SKM-1 (cell line): ENCODE results near the gene RBM34.

ENCODE experiments used
- DNase-seq: peaks from one replicate; lab custom pipeline; 2025; ENCODE audit not compliant: unreplicated experiment; lab: John Stamatoyannopoulos, UW

RBM34 gene

GRCh38 chr1:235156740-235157139 lies 4.3 kb downstream of the RBM34 start:
- DNase-seq: no peak

DNA sequence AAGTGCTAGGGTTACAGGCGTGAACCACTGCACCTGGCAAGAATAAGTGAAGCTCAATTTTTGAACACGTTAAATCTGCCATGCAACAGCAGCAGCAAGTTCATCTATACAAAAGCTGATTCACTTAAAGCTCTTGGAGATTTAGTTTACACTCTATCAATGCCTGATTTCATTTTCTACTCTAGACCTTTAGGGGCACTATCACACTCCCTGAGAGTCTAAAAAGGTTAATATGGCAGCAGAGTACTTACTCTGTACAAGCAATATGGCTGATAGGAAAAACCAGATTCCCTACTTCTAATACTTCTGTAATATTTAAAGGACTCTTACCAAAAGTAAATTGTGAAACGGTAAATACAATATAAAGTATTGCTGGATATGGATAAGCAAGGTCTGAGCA lies 4.8 kb downstream of the RBM34 start:
- DNase-seq: no peak

- DNase-seq: no peak
Measured at GRCh38 chr1:235152235-235152634, 8.8 kb downstream of the RBM34 start.

DNA sequence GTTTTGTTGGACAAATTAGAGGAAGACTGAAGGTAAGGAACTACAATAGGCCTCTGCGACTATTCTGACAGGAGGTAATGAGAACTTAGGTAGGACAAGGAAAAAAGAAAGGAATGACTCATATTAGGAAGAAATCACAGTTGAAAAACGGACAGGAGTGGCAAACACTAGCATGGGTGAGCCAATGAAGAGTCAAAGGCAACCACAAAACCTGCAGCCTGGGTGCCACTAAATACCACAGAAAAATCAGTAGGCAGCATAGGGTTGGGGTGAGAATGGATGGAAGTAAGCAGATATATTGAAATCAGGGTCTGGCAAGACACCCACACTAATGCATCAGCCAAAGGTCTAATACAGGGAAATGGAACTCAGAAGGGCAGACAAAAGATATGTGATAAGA lies 10.0 kb downstream of the RBM34 start:
- DNase-seq: no peak

GRCh38 chr1:235149824-235150223 lies 11.2 kb downstream of the RBM34 start:
- DNase-seq: no peak

GRCh38 chr1:235147269-235147668 lies 13.8 kb downstream of the RBM34 start:
- DNase-seq: no peak

- DNase-seq: no peak
Measured at GRCh38 chr1:235145639-235146038, 15.4 kb downstream of the RBM34 start.

DNA sequence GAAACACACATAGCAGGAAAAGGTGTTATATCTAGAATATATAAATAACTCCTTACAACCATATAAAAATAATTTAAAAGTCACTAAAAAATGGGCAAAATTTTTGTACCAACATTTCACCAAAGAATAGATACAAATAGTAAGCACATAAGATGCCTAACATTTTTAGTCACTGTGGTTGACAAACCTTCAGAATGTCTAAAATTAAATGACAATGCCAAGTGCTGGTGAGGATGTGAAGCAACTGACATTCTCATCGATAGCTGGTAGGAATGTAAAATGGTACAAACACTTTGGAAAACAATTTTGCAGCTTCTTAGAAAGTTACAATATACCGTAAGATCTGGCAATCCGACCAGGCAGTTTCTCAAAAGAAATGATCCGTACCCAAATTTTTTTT lies 18.1 kb downstream of the RBM34 start:
- no peak for DNase-seq

DNA sequence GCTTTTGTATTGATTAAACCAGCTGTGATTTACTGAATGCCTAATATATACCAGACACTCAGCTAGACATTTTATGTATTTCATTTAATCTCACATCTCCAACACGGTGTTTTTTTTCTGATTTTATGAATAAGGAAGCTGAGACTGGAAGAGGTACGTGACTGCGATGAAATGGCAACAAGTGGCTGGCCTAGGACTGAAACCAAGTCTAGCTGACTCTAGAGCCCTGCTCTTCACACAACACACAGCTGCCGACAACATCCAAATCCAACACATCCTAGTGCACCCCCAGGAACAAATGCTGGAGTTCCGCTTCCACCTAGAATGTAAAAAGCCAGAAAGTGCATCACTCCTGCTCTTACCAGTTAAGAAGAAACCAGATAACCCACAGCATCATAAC lies 21.7 kb downstream of the RBM34 start:
- DNase-seq: no peak

- DNase-seq: no peak
Measured at GRCh38 chr1:235138821-235139220, 22.2 kb downstream of the RBM34 start.

DNA sequence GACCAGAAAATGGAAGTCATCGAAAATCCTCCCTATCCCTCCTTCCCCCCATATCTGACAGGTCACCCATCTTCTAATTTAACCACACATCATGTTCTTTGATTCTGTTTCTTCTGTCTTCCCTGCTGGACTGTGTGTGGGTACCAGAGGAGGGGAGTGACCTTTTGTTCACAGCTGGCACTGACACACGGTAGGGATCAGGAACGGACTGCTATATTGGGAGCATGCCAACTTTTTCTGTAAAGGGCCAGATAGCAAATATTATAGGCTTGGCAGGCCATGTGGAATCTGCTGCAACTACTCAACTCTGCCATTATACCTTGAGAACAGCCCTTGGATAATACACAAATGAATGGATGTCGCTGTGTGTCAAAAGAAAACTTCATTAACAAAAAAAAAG lies 24.9 kb downstream of the RBM34 start:
- no peak for DNase-seq

GRCh38 chr1:235134171-235134570 lies 26.9 kb downstream of the RBM34 start:
- DNase-seq: no peak

DNA sequence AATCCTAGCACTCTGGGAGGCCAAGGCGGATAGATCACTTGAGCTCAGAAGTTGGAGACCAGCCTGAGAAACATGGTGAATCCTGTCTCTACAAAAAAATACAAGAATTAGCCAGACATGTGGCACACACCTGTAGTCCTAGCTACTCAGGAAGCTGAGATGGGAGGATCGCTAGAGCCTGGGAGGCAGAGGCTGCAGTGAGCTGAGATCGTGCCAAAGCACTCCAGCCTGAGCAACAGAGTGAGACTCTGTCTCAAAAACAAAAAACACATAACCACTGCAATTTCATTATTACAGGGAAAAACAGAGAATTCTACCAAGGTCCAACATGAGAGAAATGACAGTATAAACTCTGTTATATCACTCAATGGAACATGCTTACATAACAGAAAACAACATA lies 28.0 kb downstream of the RBM34 start:
- no peak for DNase-seq

- DNase-seq: no peak
Measured at GRCh38 chr1:235131961-235132360, 29.1 kb downstream of the RBM34 start.

- DNase-seq: no peak
Measured at GRCh38 chr1:235130766-235131270, 30.2 kb downstream of the RBM34 start.

- no peak for DNase-seq
Measured at GRCh38 chr1:235129774-235130570, 31.1 kb downstream of the RBM34 start.

GRCh38 chr1:235128456-235129328 lies 32.4 kb downstream of the RBM34 start, which contains the start of gene TOMM20:
TOMM20 (minus strand) TSS chr1:235128837; CDS start chr1:235128715, 122 bp downstream.
- DNase-seq: peak; percentile 99

DNA sequence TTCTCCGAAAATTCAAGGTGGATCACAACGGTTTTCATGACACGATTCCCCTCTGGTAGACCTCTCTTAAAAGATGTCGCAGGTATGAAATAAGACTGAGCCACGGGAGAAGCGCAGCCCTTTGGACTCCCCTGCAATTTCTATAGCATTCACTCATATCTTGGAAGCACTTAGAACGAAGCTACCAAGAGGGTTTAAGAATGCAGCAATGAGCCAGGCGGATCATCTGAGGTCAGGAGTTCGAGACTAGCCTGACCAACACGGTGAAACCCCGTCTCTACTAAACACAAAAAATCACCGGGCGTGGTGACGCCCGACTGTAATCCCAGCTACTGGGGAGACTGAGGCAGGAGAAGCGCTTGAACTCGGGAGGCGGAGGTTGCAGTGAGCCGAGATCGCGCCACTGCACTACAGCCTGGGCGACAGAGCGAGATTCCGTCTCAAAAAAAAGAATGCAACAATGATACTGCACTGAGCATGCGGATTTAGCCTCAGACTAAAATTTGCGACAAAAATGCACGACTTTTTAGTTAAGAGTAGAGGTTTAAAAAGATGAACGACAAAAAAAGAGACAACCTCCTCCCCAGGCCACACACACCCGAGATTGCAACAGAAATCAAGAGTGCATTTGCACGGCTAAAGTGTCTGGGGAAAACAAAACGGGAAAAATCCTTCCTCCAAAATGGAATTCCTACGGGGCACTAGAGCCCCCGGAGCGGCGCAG lies 33.2 kb downstream of the RBM34 start:
- no peak for DNase-seq

DNA sequence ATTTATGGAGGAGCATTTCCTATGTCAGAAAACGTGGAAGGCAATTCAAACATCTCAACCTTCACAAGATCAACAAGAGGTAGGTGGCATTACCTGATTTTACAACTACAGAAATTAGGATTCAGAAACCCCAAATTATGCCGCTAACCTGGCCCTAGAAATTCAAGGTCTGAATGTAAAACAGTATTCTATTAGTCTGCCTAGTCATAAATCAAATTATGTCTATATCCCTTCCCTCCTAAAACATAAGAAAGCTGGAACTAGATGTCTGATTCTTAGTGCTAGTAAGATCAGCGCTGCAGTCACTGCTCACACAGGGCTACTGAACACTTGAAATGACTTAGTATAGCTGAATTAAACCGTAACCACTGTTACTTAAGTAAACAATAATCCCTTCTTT lies 33.8 kb downstream of the RBM34 start:
- DNase-seq: no peak

DNA sequence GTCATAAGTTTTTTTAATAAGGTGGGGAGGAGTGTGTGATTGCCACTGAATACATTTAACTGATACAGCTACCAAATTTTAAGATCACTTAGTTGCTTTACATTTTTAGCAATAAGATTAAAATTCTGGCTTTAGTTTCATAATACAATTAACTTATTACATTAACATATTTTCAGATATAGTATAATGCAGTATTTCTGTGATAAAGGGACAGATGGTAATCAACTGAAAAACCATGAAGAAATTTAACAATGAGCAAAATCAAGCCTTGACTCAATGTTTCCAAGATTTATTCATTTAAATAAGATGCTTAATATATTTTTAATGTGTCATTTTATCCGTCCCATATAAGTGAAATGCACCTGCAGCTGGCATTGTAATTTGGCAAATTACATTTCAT lies 36.4 kb downstream of the RBM34 start:
- no peak for DNase-seq

- no peak for DNase-seq
Measured at GRCh38 chr1:235124111-235124510, 36.9 kb downstream of the RBM34 start.
